SK-N-SH (cell line): ENCODE measurements around the gene RASGRF2. TPM values are rescaled to one million over a fixed set of nuclear protein-coding genes. Genes with fewer than 3 reads are reported as not detected.

ENCODE experiments used
- CTCF ChIA-PET: fragments of 300-600, 350-600 bp; formaldehyde crosslinking; extraction: SDS; loops from one replicate; lab custom pipeline; 2021; lab: Yijun Ruan, JAX
- POLR2A ChIA-PET: fragments of 350-600 bp; sonication (Branson Sonifier 250); formaldehyde crosslinking; extraction: SDS; loops from one replicate; lab custom pipeline; 2020; ENCODE audit warnings: antibody characterized with exemption, inconsistent platforms; lab: Yijun Ruan, JAX
- DNase-seq: peaks from one replicate; pipeline ENCODE4 v3.0.0; 2012
- H2AFZ ChIP-seq: fragments of 200-600 bp; sonication (generic); 2 replicates; pipeline ENCODE4 v1.8.1; 2016; ENCODE audit warnings: antibody characterized with exemption, mild to moderate bottlenecking, low read depth
- H3F3A ChIP-seq: fragments of 200-600 bp; sonication (generic); replicated peaks from 2 replicates; pipeline ENCODE3; 2016; ENCODE audit warnings: antibody characterized with exemption, mild to moderate bottlenecking; ENCODE audit not compliant: insufficient read depth
- H3K27ac ChIP-seq, 2 experiments: fragments of 200-500 bp in 1 of 2; fragments of 200-600 bp in 1 of 2; sonication (Bioruptor generic) in 1 of 2; sonication (generic), shearing (Covaris generic) in 1 of 2; 2 replicates each; pipeline versions ENCODE4 v1.5.1 to v1.6.1; 2014 to 2016; ENCODE audit warnings: low read depth in 2 of 2, inconsistent platforms in 1 of 2, low read length in 1 of 2, mild to moderate bottlenecking in 1 of 2, mixed read lengths in 1 of 2
- H3K27me3 ChIP-seq: fragments of 200-600 bp; sonication (generic), shearing (Covaris generic); 2 replicates; pipeline ENCODE4 v1.6.1; 2016; ENCODE audit warnings: mixed run types; ENCODE audit not compliant: insufficient read depth
- H3K36me3 ChIP-seq, 2 experiments: fragments of 200-500 bp in 1 of 2; fragments of 200-600 bp in 1 of 2; sonication (Bioruptor generic) in 1 of 2; sonication (generic) in 1 of 2; replicated peaks in 1 of 2; 2 replicates each; pipeline versions ENCODE3 to v1.5.1; 2014 to 2016; ENCODE audit warnings: low read length in 1 of 2, mild to moderate bottlenecking in 1 of 2; ENCODE audit not compliant: insufficient read depth in 2 of 2, control insufficient read depth in 1 of 2
- H3K4me1 ChIP-seq, 2 experiments: fragments of 200-500 bp in 1 of 2; fragments of 200-600 bp in 1 of 2; sonication (Bioruptor generic) in 1 of 2; sonication (generic), shearing (Covaris generic) in 1 of 2; 2 replicates each; pipeline versions ENCODE4 v1.5.1 to v1.6.1; 2014 to 2016; ENCODE audit warnings: low read depth in 1 of 2, low read length in 1 of 2, mixed run types in 1 of 2; ENCODE audit not compliant: insufficient read depth in 2 of 2, control insufficient read depth in 1 of 2
- H3K4me2 ChIP-seq: fragments of 200-600 bp; sonication (generic), shearing (Covaris generic); 2 replicates; pipeline ENCODE4 v1.6.1; 2017; ENCODE audit warnings: mixed run types
- H3K4me3 ChIP-seq, 2 experiments: fragments of 200-500 bp in 1 of 2; fragments of 200-600 bp in 1 of 2; sonication (Bioruptor generic) in 1 of 2; sonication (generic), shearing (Covaris generic) in 1 of 2; 2 replicates each; pipeline versions ENCODE4 v1.5.1 to v1.8.1; 2014 to 2016; ENCODE audit warnings: low read depth in 2 of 2, inconsistent platforms in 1 of 2, low read length in 1 of 2, mild to moderate bottlenecking in 1 of 2, mixed read lengths in 1 of 2, moderate library complexity in 1 of 2
- H3K79me2 ChIP-seq: fragments of 200-600 bp; sonication (generic); 2 replicates; pipeline ENCODE4 v1.8.1; 2017; ENCODE audit warnings: mild to moderate bottlenecking; ENCODE audit not compliant: insufficient read depth
- H3K9ac ChIP-seq: fragments of 200-600 bp; sonication (generic); 2 replicates; pipeline ENCODE4 v1.6.1; 2017; ENCODE audit warnings: mixed run types
- H3K9me2 ChIP-seq: fragments of 200-600 bp; sonication (generic); 2 replicates; pipeline ENCODE4 v1.6.1; 2017; ENCODE audit warnings: mixed run types
- H3K9me3 ChIP-seq: fragments of 200-600 bp; sonication (generic); 2 replicates; pipeline ENCODE4 v1.6.1; 2017; ENCODE audit warnings: mixed run types, mild to moderate bottlenecking, moderate library complexity
- H4K20me1 ChIP-seq: fragments of 200-600 bp; sonication (generic); 2 replicates; pipeline ENCODE4 v1.6.1; 2017; ENCODE audit warnings: mild to moderate bottlenecking, mixed run types; ENCODE audit not compliant: insufficient read depth
- ELF1 ChIP-seq: IDR thresholded peaks from 2 replicates; pipeline ENCODE4 v1.4.0; 2012
- EZH2phosphoT487 ChIP-seq: fragments of 200-600 bp; sonication (generic); IDR thresholded peaks from 2 replicates; pipeline ENCODE4 v1.6.1; 2017; ENCODE audit warnings: low read depth, mixed run types, mild to moderate bottlenecking, antibody characterized with exemption, moderate library complexity, borderline replicate concordance
- FOXJ3 ChIP-seq: sonication (generic); formaldehyde crosslinking; IDR thresholded peaks from 2 replicates; pipeline ENCODE4 v1.5.1; 2020; ENCODE audit warnings: mild to moderate bottlenecking, missing genetic modification reagents
- GABPA ChIP-seq: IDR thresholded peaks from 2 replicates; pipeline ENCODE4 v1.4.0; 2012; ENCODE audit warnings: low read depth, mild to moderate bottlenecking
- JUND ChIP-seq: IDR thresholded peaks from 2 replicates; pipeline ENCODE4 v1.4.0; 2012
- MXI1 ChIP-seq: IDR thresholded peaks from 2 replicates; pipeline ENCODE4 v1.6.1; 2012; ENCODE audit warnings: mild to moderate bottlenecking, low read depth, low read length, improper control_type of control experiment
- NRF1 ChIP-seq: IDR thresholded peaks from 2 replicates; pipeline ENCODE4 v1.6.1; 2012; ENCODE audit warnings: low read depth, mild to moderate bottlenecking, low read length
- POLR2AphosphoS5 ChIP-seq: IDR thresholded peaks from 2 replicates; pipeline ENCODE4 v1.6.1; 2012; ENCODE audit warnings: low read depth, low read length
- RXRA ChIP-seq: IDR thresholded peaks from 2 replicates; pipeline ENCODE4 v1.4.0; 2012; ENCODE audit warnings: low read depth, mild to moderate bottlenecking, borderline replicate concordance
- SMC3 ChIP-seq: IDR thresholded peaks from 2 replicates; pipeline ENCODE4 v1.6.1; 2012; ENCODE audit warnings: low read depth, low read length, improper control_type of control experiment
- TAF1 ChIP-seq: IDR thresholded peaks from 2 replicates; pipeline ENCODE4 v1.6.1; 2012; ENCODE audit warnings: low read depth, mild to moderate bottlenecking, low read length, moderate library complexity, borderline replicate concordance
- TCF12 ChIP-seq: IDR thresholded peaks from 2 replicates; pipeline ENCODE4 v1.4.0; 2012
- WGBS: methylation state at CpG from one replicate; pipeline ENCODE4 v1.1.6; 2017; ENCODE audit warnings: low lambda C conversion rate; 5-methylcytosine and 5-hydroxymethylcytosine counted together
- polyA plus RNA-seq, 3 experiments: library from polyadenylated mRNA; depleted of rRNA; stranded (reverse); fragments of >200 nt; gene quantifications; 2 replicates each; pipeline ENCODE4 v1.2.3, GENCODE V29; 2012
- TF ChIP-seq, protein P1 (sequence below): IDR thresholded peaks from 2 replicates; pipeline ENCODE4; 2012
- TF ChIP-seq, protein P2 (sequence below): IDR thresholded peaks from 2 replicates; pipeline ENCODE4 v1.6.1; 2012; ENCODE audit warnings: mild to moderate bottlenecking, low read depth, low read length, moderate library complexity
- TF ChIP-seq, protein P3 (sequence below): fragments of 200-600 bp; sonication (generic); IDR thresholded peaks from 2 replicates; pipeline ENCODE4 v1.6.1; 2017; ENCODE audit warnings: antibody characterized with exemption, mild to moderate bottlenecking, moderate library complexity

RASGRF2 gene
- polyA plus RNA-seq, 1 of the 3 experiments (the other 2 are of a cell fraction): under 0.01 TPM

DNA sequence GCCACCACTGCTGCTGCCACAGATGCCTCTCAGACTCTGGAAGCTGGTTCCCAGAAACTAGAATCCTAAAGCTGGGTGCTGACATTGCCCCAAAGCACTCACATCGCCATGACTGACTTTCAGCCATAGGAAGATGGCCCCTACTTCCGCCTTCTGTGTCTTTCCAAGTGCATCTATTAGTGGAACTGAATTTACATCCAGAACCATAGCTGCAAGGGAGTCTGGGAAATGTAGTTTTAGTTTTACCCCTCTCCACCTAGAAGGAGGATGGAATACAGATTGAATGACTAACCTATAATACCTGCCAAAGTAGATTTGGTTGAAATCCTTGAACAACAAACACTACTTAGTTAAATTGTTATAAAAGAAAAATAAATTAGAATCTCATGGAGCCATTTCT is 118.8 kb downstream of the RASGRF2 start:
- H3K27me3 ChIP-seq: no peaks in the 10 kb centered on the region
- H3K4me2 ChIP-seq: no peak overlapping the region
- WGBS: 8% methylated on average over 2 of the region's 2 CpGs
- CTCF ChIA-PET: interaction anchor here (0.6 to 1.4 kb wide), 2 partner anchors 33 to 391 kb away, joined by 3 read pairs; no protein-coding TSS in a partner anchor
- no peak overlapping the region for H2AFZ ChIP-seq
- POLR2A ChIA-PET: no interaction called here
- no peaks in the 10 kb centered on the region for H3K36me3 ChIP-seq
- no peak overlapping the region for H3K27ac ChIP-seq
- no peak overlapping the region for H3K4me3 ChIP-seq
- H3K9ac ChIP-seq: no peak overlapping the region
- H3K9me3 ChIP-seq: no peaks in the 10 kb centered on the region
- no peak for DNase-seq
- H4K20me1 ChIP-seq: no peaks in the 10 kb centered on the region
- no peaks in the 10 kb centered on the region for H3K4me1 ChIP-seq
- TF ChIP-seq NRF1 (no peak), FOXJ3 (CRISPR knock-in tag) (no peak), TAF1 (no peak), GABPA (no peak), SMC3 (no peak)
- TF ChIP-seq, protein P1, sequence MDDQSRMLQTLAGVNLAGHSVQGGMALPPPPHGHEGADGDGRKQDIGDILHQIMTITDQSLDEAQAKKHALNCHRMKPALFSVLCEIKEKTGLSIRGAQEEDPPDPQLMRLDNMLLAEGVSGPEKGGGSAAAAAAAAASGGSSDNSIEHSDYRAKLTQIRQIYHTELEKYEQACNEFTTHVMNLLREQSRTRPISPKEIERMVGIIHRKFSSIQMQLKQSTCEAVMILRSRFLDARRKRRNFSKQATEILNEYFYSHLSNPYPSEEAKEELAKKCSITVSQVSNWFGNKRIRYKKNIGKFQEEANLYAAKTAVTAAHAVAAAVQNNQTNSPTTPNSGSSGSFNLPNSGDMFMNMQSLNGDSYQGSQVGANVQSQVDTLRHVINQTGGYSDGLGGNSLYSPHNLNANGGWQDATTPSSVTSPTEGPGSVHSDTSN: no peak
- TF ChIP-seq, protein P2, sequence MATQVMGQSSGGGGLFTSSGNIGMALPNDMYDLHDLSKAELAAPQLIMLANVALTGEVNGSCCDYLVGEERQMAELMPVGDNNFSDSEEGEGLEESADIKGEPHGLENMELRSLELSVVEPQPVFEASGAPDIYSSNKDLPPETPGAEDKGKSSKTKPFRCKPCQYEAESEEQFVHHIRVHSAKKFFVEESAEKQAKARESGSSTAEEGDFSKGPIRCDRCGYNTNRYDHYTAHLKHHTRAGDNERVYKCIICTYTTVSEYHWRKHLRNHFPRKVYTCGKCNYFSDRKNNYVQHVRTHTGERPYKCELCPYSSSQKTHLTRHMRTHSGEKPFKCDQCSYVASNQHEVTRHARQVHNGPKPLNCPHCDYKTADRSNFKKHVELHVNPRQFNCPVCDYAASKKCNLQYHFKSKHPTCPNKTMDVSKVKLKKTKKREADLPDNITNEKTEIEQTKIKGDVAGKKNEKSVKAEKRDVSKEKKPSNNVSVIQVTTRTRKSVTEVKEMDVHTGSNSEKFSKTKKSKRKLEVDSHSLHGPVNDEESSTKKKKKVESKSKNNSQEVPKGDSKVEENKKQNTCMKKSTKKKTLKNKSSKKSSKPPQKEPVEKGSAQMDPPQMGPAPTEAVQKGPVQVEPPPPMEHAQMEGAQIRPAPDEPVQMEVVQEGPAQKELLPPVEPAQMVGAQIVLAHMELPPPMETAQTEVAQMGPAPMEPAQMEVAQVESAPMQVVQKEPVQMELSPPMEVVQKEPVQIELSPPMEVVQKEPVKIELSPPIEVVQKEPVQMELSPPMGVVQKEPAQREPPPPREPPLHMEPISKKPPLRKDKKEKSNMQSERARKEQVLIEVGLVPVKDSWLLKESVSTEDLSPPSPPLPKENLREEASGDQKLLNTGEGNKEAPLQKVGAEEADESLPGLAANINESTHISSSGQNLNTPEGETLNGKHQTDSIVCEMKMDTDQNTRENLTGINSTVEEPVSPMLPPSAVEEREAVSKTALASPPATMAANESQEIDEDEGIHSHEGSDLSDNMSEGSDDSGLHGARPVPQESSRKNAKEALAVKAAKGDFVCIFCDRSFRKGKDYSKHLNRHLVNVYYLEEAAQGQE: no peak
- H3F3A ChIP-seq: no peaks in the 10 kb centered on the region
- H3K9me2 ChIP-seq: no peaks in the 10 kb centered on the region
- H3K79me2 ChIP-seq: no peaks in the 10 kb centered on the region

DNA sequence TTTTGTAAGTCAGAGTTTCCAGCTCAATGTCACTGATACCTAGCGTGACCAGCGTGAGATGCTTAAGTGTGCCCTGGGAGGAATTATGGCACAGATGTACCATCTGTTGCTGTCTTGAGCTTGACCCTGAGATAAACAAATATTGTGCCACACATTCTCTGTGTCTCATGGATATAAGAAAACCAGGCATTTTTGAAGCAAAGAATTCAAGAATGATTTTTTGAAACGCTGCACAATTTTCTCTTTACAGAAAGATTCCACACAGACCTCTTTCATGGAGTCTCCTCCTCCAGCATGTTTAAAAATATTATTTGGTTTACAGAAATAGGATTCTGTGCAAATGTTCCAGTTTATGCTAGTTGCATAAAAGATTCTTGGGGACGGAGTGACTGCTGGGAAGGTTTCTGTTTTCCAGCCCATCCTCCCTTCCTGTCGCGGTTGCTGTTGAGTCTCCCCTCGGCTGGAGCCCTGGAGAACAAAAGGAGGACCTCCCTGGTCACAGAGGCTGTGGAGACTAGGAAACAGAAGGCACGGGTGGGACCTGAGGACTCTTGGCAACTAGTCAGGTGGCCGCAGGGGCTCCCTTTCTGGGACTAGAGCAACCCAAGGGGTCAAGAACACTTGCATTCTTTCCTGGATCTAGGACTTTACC is 120.8 kb downstream of the RASGRF2 start:
- no peak for DNase-seq
- CTCF ChIA-PET: interaction anchor here (0.5 kb wide), 1 partner anchor 232 kb away, joined by 3 read pairs; no protein-coding TSS in a partner anchor
- H3F3A ChIP-seq: no peaks in the 10 kb centered on the region
- H3K4me3 ChIP-seq: no peak overlapping the region
- no peak for TF ChIP-seq POLR2AphosphoS5
- TF ChIP-seq TCF12: no peak
- TF ChIP-seq SMC3: no peak
- TF ChIP-seq, protein P3, sequence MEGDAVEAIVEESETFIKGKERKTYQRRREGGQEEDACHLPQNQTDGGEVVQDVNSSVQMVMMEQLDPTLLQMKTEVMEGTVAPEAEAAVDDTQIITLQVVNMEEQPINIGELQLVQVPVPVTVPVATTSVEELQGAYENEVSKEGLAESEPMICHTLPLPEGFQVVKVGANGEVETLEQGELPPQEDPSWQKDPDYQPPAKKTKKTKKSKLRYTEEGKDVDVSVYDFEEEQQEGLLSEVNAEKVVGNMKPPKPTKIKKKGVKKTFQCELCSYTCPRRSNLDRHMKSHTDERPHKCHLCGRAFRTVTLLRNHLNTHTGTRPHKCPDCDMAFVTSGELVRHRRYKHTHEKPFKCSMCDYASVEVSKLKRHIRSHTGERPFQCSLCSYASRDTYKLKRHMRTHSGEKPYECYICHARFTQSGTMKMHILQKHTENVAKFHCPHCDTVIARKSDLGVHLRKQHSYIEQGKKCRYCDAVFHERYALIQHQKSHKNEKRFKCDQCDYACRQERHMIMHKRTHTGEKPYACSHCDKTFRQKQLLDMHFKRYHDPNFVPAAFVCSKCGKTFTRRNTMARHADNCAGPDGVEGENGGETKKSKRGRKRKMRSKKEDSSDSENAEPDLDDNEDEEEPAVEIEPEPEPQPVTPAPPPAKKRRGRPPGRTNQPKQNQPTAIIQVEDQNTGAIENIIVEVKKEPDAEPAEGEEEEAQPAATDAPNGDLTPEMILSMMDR: no peak
- TF ChIP-seq MXI1: no peak
- no peak for TF ChIP-seq TAF1
- TF ChIP-seq, protein P1: no peak
- no peak for TF ChIP-seq RXRA
- TF ChIP-seq EZH2phosphoT487: no peak
- no peak for TF ChIP-seq ELF1
- TF ChIP-seq JUND: no peak
- no peaks in the 10 kb centered on the region for H3K4me1 ChIP-seq
- H4K20me1 ChIP-seq: no peaks in the 10 kb centered on the region
- WGBS: 58% methylated on average over 9 of the region's 9 CpGs
- H3K9ac ChIP-seq: no peak overlapping the region
- H3K9me3 ChIP-seq: no peaks in the 10 kb centered on the region
- POLR2A ChIA-PET: no interaction called here
- no peaks in the 10 kb centered on the region for H3K9me2 ChIP-seq
- no peaks in the 10 kb centered on the region for H3K79me2 ChIP-seq
- no peaks in the 10 kb centered on the region for H3K27me3 ChIP-seq
- no peak overlapping the region for H2AFZ ChIP-seq
- H3K36me3 ChIP-seq: no peaks in the 10 kb centered on the region
- no peak overlapping the region for H3K4me2 ChIP-seq
- H3K27ac ChIP-seq: no peak overlapping the region
